Neural cell (in vitro differentiated cells): ENCODE data around the gene MAP10. TPM values are rescaled to one million over a fixed set of nuclear protein-coding genes. Genes with fewer than 3 reads are reported as not detected.

Experiments used
- H2AFZ ChIP-seq: fragments of 200-600, 300-800 bp; sonication (generic), shearing (Covaris generic); 2 replicates; pipeline ENCODE4 v1.6.0; 2014; ENCODE audit warnings: low read depth, mild to moderate bottlenecking, antibody characterized with exemption, low read length, moderate library complexity
- H3F3A ChIP-seq: fragments of 200-600 bp; shearing (Covaris generic); 2 replicates; pipeline ENCODE4 v1.6.1; 2016; ENCODE audit warnings: mild to moderate bottlenecking, moderate library complexity, mixed read lengths, antibody characterized with exemption, low read length; ENCODE audit not compliant: insufficient read depth, poor library complexity, severe bottlenecking
- H3K27ac ChIP-seq: fragments of 200-600, 300-800 bp; sonication (generic), shearing (Covaris generic); 2 replicates; pipeline ENCODE4 v1.5.1; 2014; ENCODE audit warnings: mild to moderate bottlenecking, low read length, moderate library complexity
- H3K27me3 ChIP-seq: fragments of 300-800, 200-600 bp; sonication (generic), shearing (Covaris generic); 2 replicates; pipeline ENCODE4 v1.6.0; 2014; ENCODE audit warnings: mild to moderate bottlenecking, low read depth, low read length, moderate library complexity; ENCODE audit not compliant: insufficient read depth
- H3K36me3 ChIP-seq: fragments of 300-800, 200-600 bp; sonication (generic), shearing (Covaris generic); 2 replicates; pipeline ENCODE4 v1.5.1; 2014; ENCODE audit warnings: mild to moderate bottlenecking, antibody characterized with exemption, low read length, moderate library complexity; ENCODE audit not compliant: insufficient read depth
- H3K4me2 ChIP-seq: fragments of 300-800, 200-600 bp; sonication (generic), shearing (Covaris generic); 2 replicates; pipeline ENCODE4 v1.6.0; 2014; ENCODE audit warnings: mild to moderate bottlenecking, low read length
- H3K4me3 ChIP-seq: fragments of 300-800, 200-600 bp; sonication (generic), shearing (Covaris generic); 2 replicates; pipeline ENCODE4 v1.5.1; 2014; ENCODE audit warnings: mild to moderate bottlenecking, low read length, moderate library complexity
- H3K79me2 ChIP-seq: fragments of 200-600 bp; shearing (Covaris generic); replicated peaks from 2 replicates; pipeline ENCODE4 v1.6.0; 2014; ENCODE audit warnings: mild to moderate bottlenecking, low read length, moderate library complexity; ENCODE audit not compliant: insufficient read depth
- H3K9ac ChIP-seq: fragments of 300-800, 200-600 bp; sonication (generic), shearing (Covaris generic); 2 replicates; pipeline ENCODE4 v1.6.1; 2016; ENCODE audit warnings: mild to moderate bottlenecking, low read length, mixed read lengths
- H3K9me2 ChIP-seq: fragments of 200-600 bp; shearing (Covaris generic); 2 replicates; pipeline ENCODE4 v1.6.1; 2016; ENCODE audit warnings: mild to moderate bottlenecking, low read length, mixed read lengths; ENCODE audit not compliant: insufficient read depth
- H3K9me3 ChIP-seq: fragments of 200-600, 300-800 bp; sonication (generic), shearing (Covaris generic); 2 replicates; pipeline ENCODE4 v1.6.1; 2016; ENCODE audit warnings: mild to moderate bottlenecking, mixed run types, low read length, moderate library complexity, mixed read lengths
- H4K20me1 ChIP-seq: fragments of 200-600 bp; shearing (Covaris generic); 2 replicates; pipeline ENCODE4 v1.6.1; 2016; ENCODE audit warnings: mild to moderate bottlenecking, mixed run types; ENCODE audit not compliant: insufficient read depth
- EP300 ChIP-seq: fragments of 450-650 bp; conservative IDR thresholded peaks from 2 replicates; pipeline ENCODE4 v1.6.1; 2014; ENCODE audit warnings: antibody characterized with exemption, mild to moderate bottlenecking, moderate library complexity; ENCODE audit not compliant: poor library complexity, severe bottlenecking
- EZH2 ChIP-seq: fragments of 200-600, 300-800 bp; shearing (Covaris generic), sonication (generic); IDR thresholded peaks from 2 replicates; pipeline ENCODE4 v1.6.1; 2014; ENCODE audit warnings: antibody characterized with exemption, low read length, borderline replicate concordance, mild to moderate bottlenecking; ENCODE audit not compliant: insufficient read depth, poor library complexity, severe bottlenecking
- MXI1 ChIP-seq: fragments of 450-650 bp; conservative IDR thresholded peaks from 2 replicates; pipeline ENCODE4 v1.6.1; 2014; ENCODE audit warnings: antibody characterized with exemption, mild to moderate bottlenecking; ENCODE audit not compliant: poor library complexity, severe bottlenecking
- POLR2AphosphoS5 ChIP-seq: IDR thresholded peaks from 2 replicates; pipeline ENCODE4 v1.6.1; 2012
- RAD21 ChIP-seq: fragments of 450-650 bp; conservative IDR thresholded peaks from 2 replicates; pipeline ENCODE4 v1.6.1; 2014; ENCODE audit warnings: antibody characterized with exemption, mild to moderate bottlenecking, moderate library complexity
- SMC3 ChIP-seq: fragments of 450-650 bp; conservative IDR thresholded peaks from 2 replicates; pipeline ENCODE4 v1.6.1; 2014; ENCODE audit warnings: antibody characterized with exemption, mild to moderate bottlenecking, moderate library complexity; ENCODE audit not compliant: poor library complexity
- TAF1 ChIP-seq: IDR thresholded peaks from 2 replicates; pipeline ENCODE4 v1.6.1; 2012; ENCODE audit warnings: low read depth
- polyA plus RNA-seq: library from polyadenylated mRNA; depleted of rRNA; stranded (reverse); fragments of >200 nt; gene quantifications from 2 replicates; pipeline ENCODE4 v1.2.3, GENCODE V29; 2014
- TF ChIP-seq, protein P1 (sequence below): fragments of 450-650 bp; IDR thresholded peaks from 2 replicates; pipeline ENCODE4 v1.5.1; 2014; ENCODE audit warnings: antibody characterized with exemption, mild to moderate bottlenecking, moderate library complexity; ENCODE audit not compliant: poor library complexity, severe bottlenecking
- TF ChIP-seq, protein P2 (sequence below): IDR thresholded peaks from 2 replicates; pipeline ENCODE4 v1.6.1; 2012; ENCODE audit warnings: borderline replicate concordance

The MAP10 gene
- polyA plus RNA-seq, 1 donor from 2014 or later: 1.1 TPM

DNA sequence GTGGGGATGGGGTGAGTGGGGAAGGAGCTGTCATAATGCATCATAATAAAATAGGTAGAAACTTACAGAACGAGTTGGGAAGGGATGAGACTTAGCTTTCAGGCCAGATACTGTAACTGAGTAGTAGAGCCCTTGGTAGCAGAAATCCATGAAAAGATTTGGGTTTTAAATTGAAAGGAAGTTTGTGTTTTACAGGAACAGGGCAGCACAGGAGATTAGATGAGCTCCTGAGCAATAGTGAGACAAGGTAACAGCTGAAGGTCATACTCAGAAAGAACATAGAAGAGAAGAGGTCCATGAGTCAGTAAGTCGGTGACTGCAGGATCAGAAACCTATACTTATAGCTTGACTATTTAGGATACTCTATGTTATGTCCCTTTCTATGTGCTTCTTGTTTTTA lies 7.3 kb downstream of the MAP10 start:
- no peak overlapping the region for H3K4me2 ChIP-seq
- TF ChIP-seq TAF1 (no peak), POLR2AphosphoS5 (no peak), SMC3 (no peak), EZH2 (no peak), EP300 (no peak), RAD21 (no peak), MXI1 (no peak)
- TF ChIP-seq, protein P1, sequence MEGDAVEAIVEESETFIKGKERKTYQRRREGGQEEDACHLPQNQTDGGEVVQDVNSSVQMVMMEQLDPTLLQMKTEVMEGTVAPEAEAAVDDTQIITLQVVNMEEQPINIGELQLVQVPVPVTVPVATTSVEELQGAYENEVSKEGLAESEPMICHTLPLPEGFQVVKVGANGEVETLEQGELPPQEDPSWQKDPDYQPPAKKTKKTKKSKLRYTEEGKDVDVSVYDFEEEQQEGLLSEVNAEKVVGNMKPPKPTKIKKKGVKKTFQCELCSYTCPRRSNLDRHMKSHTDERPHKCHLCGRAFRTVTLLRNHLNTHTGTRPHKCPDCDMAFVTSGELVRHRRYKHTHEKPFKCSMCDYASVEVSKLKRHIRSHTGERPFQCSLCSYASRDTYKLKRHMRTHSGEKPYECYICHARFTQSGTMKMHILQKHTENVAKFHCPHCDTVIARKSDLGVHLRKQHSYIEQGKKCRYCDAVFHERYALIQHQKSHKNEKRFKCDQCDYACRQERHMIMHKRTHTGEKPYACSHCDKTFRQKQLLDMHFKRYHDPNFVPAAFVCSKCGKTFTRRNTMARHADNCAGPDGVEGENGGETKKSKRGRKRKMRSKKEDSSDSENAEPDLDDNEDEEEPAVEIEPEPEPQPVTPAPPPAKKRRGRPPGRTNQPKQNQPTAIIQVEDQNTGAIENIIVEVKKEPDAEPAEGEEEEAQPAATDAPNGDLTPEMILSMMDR: no peak
- TF ChIP-seq, protein P2, sequence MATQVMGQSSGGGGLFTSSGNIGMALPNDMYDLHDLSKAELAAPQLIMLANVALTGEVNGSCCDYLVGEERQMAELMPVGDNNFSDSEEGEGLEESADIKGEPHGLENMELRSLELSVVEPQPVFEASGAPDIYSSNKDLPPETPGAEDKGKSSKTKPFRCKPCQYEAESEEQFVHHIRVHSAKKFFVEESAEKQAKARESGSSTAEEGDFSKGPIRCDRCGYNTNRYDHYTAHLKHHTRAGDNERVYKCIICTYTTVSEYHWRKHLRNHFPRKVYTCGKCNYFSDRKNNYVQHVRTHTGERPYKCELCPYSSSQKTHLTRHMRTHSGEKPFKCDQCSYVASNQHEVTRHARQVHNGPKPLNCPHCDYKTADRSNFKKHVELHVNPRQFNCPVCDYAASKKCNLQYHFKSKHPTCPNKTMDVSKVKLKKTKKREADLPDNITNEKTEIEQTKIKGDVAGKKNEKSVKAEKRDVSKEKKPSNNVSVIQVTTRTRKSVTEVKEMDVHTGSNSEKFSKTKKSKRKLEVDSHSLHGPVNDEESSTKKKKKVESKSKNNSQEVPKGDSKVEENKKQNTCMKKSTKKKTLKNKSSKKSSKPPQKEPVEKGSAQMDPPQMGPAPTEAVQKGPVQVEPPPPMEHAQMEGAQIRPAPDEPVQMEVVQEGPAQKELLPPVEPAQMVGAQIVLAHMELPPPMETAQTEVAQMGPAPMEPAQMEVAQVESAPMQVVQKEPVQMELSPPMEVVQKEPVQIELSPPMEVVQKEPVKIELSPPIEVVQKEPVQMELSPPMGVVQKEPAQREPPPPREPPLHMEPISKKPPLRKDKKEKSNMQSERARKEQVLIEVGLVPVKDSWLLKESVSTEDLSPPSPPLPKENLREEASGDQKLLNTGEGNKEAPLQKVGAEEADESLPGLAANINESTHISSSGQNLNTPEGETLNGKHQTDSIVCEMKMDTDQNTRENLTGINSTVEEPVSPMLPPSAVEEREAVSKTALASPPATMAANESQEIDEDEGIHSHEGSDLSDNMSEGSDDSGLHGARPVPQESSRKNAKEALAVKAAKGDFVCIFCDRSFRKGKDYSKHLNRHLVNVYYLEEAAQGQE: no peak
- H3K9me3 ChIP-seq: no peaks in the 10 kb centered on the region
- H3K27ac ChIP-seq: no peak overlapping the region
- no peak overlapping the region for H2AFZ ChIP-seq
- no peak overlapping the region for H3K9ac ChIP-seq
- no peaks in the 10 kb centered on the region for H3F3A ChIP-seq
- no peaks in the 10 kb centered on the region for H4K20me1 ChIP-seq
- H3K4me3 ChIP-seq: no peak overlapping the region
- no peaks in the 10 kb centered on the region for H3K27me3 ChIP-seq
- no peaks in the 10 kb centered on the region for H3K36me3 ChIP-seq
- H3K9me2 ChIP-seq: no peaks in the 10 kb centered on the region
- H3K79me2 ChIP-seq: no peaks in the 10 kb centered on the region

DNA sequence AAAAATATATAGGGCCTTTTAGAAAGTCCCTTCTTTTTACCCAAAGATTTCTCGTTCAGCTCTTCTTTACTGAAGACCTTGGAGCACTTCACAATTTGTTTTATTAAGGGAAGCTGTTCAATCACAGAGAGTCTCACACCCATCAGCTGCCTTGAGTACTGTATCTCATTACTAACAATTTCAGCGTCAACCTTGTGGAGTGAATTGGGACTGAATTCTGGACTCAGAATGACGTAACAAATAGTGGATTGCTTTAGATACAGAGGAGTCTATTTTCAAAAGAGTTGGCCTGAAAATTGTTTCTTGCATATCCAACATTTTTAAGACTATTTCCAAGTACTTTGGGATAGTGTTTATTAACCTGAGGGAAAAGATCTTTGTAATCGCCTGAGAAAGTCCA lies 7.9 kb downstream of the MAP10 start:
- no peaks in the 10 kb centered on the region for H3F3A ChIP-seq
- H3K9me3 ChIP-seq: no peaks in the 10 kb centered on the region
- no peak for TF ChIP-seq MXI1
- no peak for TF ChIP-seq RAD21
- TF ChIP-seq, protein P2: no peak
- TF ChIP-seq EZH2: no peak
- no peak for TF ChIP-seq POLR2AphosphoS5
- no peak for TF ChIP-seq SMC3
- TF ChIP-seq EP300: no peak
- TF ChIP-seq TAF1: no peak
- TF ChIP-seq, protein P1: no peak
- no peak overlapping the region for H3K4me2 ChIP-seq
- H4K20me1 ChIP-seq: no peaks in the 10 kb centered on the region
- no peak overlapping the region for H2AFZ ChIP-seq
- H3K36me3 ChIP-seq: no peaks in the 10 kb centered on the region
- H3K27me3 ChIP-seq: no peaks in the 10 kb centered on the region
- H3K9me2 ChIP-seq: no peaks in the 10 kb centered on the region
- H3K27ac ChIP-seq: no peak overlapping the region
- H3K79me2 ChIP-seq: no peaks in the 10 kb centered on the region
- H3K4me3 ChIP-seq: no peak overlapping the region
- no peak overlapping the region for H3K9ac ChIP-seq
